GM18868 (cell line): Measurements from ENCODE around the gene HM13.
"Not testable (repeated sequence)": the region's sequence is repeated elsewhere in the genome, so short reads cannot be mapped to it uniquely, and the experiment has no call there.

ENCODE experiments used
- ATAC-seq: cut with Tn5 transposase; IDR thresholded peaks from one replicate; pipeline ENCODE4 v1.9.1; 2021; ENCODE audit warnings: mild to moderate bottlenecking, moderate library complexity; ENCODE audit not compliant: unreplicated experiment

HM13 gene

GRCh38 chr20:31539636-31540035, 25.4 kb downstream of the HM13 start:
- not testable (repeated sequence) for ATAC-seq

- ATAC-seq = no peak
Observed at GRCh38 chr20:31540406-31540805, 26.2 kb downstream of the HM13 start.

DNA sequence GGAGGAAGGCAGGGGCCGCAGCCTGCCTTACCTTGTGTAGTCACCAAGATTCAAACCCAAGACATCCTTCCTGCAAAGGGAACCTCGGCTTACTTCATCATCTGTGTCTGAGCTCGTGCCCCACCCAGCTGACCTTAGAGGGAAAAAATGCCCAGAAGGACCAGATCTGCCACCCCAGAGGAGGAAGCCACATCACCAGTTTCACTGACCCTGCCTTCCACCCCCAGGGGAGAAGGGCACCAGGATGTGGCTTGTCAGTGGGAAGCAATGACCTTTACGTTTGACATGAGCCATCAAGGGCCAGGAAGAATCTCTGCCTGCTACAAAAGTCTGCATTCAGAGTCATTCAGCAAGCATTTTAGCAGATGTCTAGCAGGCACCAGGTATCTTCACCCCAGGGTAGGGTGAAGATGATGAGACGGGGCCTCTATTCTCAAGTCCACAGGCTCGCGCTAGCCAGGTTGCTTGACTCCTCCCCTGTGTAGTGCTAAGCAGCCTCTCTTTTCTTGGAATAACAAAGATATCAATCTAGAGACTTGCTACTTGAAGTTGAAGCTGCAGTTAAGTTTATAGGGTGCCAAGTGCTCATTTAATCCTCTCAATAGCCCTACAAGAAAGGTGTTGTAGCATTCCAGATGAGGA, 28.1 kb downstream of the HM13 start:
- no peak for ATAC-seq

GRCh38 chr20:31542963-31543362, 28.7 kb downstream of the HM13 start:
- ATAC-seq = no peak

GRCh38 chr20:31543966-31544598, 29.8 kb downstream of the HM13 start:
- ATAC-seq = no peak

- ATAC-seq = no peak
Observed at GRCh38 chr20:31544600-31544999, 30.4 kb downstream of the HM13 start.

DNA sequence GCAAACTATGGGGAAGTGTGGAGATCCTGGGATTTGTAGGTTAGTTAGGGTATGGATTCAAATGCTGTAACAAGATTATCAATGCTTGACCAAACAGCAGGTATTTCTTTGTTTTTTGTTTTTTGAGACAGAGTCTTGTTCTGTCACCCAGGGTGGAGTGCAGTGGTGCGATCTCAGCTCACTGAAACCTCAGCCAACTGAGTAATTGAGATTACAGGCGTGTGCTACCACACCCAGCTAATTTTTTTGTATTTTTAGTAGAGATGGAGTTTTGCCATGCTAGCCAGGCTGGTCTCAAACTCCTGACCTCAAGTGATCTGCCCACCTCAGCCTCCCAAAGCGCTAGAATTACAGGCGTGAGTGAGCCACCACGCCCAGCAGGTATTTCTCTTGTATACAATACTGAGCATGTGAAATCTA, 31.4 kb downstream of the HM13 start:
- not testable (repeated sequence) for ATAC-seq

GRCh38 chr20:31547017-31547675, 32.9 kb downstream of the HM13 start:
- peak; percentile 81 for ATAC-seq

- ATAC-seq = no peak
Observed at GRCh38 chr20:31547720-31548298, 33.6 kb downstream of the HM13 start.

DNA sequence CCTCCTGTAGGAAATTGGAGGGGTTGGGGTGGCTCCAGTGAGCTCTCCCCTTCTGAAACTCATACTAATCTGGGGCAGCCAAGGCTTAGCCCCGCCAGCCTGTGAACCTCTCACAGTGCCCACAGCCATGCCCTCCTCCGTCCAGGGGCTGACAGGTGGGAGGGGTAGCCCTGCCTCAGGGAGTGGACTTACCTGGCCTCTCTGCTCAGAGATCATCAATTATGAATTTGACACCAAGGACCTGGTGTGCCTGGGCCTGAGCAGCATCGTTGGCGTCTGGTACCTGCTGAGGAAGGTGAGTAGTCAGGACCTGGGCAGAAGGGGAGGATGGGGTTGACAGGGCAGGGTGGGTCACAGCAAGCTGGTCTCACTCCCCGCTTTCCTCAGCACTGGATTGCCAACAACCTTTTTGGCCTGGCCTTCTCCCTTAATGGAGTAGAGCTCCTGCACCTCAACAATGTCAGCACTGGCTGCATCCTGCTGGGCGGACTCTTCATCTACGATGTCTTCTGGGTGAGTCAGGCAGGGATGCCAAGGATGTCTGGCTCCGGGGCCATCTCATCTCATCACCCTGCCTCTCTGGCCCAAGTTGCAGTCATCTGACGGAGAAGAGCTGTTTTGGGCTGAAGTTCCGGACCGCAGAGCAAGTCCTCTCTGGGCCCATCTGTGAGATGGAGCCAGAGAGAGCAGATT, 34.7 kb downstream of the HM13 start:
- ATAC-seq = no peak

GRCh38 chr20:31549513-31549880, 35.3 kb downstream of the HM13 start:
- ATAC-seq = no peak

- ATAC-seq = no peak
Observed at GRCh38 chr20:31550099-31550498, 35.9 kb downstream of the HM13 start.

GRCh38 chr20:31551163-31552081, 37.2 kb downstream of the HM13 start:
- no peak for ATAC-seq

GRCh38 chr20:31555203-31555775, 41.0 kb downstream of the HM13 start:
- ATAC-seq = no peak

- ATAC-seq = peak; percentile 7
Observed at GRCh38 chr20:31559704-31560093, 45.5 kb downstream of the HM13 start.

GRCh38 chr20:31560094-31560745, 46.0 kb downstream of the HM13 start:
- peak; percentile 64 for ATAC-seq

DNA sequence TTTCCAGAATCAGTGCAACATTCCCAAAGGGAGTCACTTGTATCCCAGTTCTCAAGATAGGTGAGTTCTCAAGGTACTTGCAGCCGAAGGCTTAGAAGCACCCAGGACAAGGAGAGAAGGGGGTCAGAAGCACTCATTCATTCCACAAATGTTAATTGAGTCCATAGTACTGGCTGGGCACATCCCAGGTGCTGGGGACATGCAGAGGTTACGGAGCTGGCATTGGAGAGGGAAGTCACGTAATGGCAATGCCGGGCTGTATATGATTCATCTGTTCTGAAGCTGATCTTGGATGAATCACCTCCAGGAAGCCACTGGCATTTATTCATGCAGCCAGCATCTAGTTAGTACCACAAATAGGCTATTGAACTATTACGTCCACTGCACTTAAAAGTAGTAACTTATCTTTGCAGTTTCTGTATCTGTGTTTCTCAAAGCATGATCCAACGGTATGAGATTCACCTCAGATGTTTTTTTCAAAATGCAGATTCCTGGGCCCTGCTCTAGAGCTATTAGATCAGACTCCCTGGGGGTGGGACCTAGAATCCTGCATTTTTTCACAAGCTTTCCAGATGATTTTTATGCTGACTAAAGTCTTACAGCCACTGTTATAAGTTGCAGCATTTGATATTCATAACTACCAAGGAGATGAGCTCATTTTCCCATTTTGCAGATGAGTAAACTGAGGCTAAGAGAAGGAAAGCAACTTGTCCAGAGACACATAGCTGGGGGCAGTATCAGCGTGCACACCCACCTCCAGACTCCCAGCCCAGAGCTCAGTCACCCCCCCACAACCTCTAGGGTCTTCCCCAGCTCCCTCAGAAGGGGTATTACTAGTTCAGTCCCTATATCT, 46.7 kb downstream of the HM13 start:
- ATAC-seq = no peak

DNA sequence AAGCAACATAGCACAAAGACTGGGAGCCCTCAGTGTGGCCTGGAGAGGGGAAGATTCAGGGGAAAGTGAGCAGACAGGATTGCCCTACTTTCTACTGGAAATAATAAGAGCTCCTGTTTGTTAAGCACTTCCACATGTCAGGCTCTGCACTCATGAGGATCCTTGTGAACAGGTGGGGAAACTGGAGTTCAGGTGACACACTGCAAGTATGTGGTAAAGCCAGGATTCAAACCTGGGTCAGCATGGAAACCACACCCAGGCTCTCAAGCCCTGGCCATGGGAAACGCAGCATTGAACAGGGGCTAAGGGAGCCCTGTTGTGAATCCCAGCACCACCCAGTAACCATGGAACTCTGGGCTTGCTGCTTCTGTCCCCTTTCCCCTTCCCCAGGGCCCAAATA, 48.0 kb downstream of the HM13 start:
- no peak for ATAC-seq

DNA sequence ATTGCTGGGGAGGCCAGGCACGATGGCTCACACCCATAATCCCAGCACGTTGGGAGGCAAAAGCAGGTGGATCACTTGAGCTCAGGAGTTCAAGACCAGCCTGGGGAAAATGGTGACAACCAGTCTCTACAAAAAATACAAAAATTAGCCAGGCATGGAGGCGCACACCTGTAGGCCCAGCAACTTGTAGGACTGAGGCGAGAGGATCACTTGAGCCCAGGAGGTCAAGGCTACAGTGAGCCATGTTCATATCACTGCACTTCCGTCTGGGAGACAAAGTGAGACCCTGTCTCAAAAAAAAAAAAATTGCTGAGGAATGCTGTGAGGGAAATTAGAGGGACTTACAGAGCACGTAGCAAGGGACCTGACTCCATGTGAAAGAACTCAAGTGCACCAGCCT, 50.0 kb downstream of the HM13 start:
- no peak for ATAC-seq
